AG04449 (cell line): ENCODE data around the gene SDK1.
A peak's percentile ranks its signal among the peaks of the same experiment; 100 is the strongest.

Source experiments
- CTCF ChIA-PET: fragments of 350-600 bp; formaldehyde crosslinking; extraction: SDS; loops from one replicate; lab custom pipeline; 2021; ENCODE audit warnings: antibody characterized with exemption; lab: Yijun Ruan, JAX
- POLR2A ChIA-PET: fragments of 400-600, 350-600 bp; formaldehyde crosslinking; extraction: SDS; loops from one replicate; lab custom pipeline; 2020; ENCODE audit warnings: antibody characterized with exemption, inconsistent platforms; lab: Yijun Ruan, JAX
- DNase-seq: peaks from one replicate; pipeline ENCODE4 v3.0.0-alpha.2; 2010; ENCODE audit warnings: low read depth, low spot score
- H3K4me3 ChIP-seq: 2 replicates; pipeline ENCODE4 v1.5.1; 2011; ENCODE audit warnings: low read depth, mild to moderate bottlenecking, control low read depth, low read length
- TF ChIP-seq, protein P1 (sequence below): IDR thresholded peaks from one replicate; pipeline ENCODE4 v1.5.1; 2011; ENCODE audit warnings: mild to moderate bottlenecking, moderate library complexity, low read length, control low read depth, inconsistent platforms; ENCODE audit not compliant: insufficient read depth; ENCODE audit errors: missing control alignments

SDK1 gene

DNA sequence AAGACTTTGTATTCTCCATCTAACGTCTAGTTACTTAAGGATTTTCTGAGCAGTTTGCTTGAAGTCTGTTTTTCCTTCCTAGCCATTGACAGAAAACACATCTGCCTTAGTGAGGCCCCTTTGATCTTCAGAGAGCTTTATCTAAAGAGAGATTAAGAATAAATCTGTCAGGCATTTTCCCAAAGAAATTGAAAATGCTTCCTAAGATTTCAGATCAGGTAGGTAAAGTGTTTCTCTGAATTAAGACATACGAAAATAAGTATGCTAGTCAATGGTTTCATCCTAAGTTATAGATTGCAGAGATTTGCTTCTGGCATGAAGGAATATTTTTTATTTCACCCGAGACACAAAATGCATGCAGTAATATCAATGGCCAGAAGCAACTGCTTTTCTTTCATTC lies 168.6 kb downstream of the SDK1 start:
- ChIA-PET CTCF (no interaction called here), POLR2A (no interaction called here)
- no peak for DNase-seq
- H3K4me3 ChIP-seq = no peak overlapping the region
- TF ChIP-seq, protein P1, sequence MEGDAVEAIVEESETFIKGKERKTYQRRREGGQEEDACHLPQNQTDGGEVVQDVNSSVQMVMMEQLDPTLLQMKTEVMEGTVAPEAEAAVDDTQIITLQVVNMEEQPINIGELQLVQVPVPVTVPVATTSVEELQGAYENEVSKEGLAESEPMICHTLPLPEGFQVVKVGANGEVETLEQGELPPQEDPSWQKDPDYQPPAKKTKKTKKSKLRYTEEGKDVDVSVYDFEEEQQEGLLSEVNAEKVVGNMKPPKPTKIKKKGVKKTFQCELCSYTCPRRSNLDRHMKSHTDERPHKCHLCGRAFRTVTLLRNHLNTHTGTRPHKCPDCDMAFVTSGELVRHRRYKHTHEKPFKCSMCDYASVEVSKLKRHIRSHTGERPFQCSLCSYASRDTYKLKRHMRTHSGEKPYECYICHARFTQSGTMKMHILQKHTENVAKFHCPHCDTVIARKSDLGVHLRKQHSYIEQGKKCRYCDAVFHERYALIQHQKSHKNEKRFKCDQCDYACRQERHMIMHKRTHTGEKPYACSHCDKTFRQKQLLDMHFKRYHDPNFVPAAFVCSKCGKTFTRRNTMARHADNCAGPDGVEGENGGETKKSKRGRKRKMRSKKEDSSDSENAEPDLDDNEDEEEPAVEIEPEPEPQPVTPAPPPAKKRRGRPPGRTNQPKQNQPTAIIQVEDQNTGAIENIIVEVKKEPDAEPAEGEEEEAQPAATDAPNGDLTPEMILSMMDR = no peak

DNA sequence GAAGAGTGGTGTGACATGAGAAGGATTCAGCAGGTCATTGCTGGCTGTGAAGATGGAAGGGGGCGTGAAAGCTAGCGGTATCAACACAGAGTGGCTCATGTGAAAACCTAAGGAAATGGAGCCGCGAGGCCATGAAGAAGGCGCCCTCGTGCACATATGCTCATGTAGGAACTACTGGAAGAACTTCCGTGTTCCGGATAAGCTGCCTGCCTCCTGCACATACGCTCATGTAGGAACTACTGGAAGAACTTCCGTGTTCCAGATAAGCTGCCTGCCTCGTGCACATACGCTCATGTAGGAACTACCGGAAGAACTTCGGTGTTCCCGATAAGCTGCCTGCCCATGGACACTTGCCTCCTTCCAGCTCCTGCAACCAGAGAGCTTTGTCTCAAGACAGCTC lies 179.1 kb downstream of the SDK1 start:
- TF ChIP-seq, protein P1 = no peak
- POLR2A ChIA-PET = no interaction called here
- CTCF ChIA-PET = interaction anchor here (1.2 kb wide), 1 partner anchor 13 kb away, joined by 3 read pairs; no protein-coding TSS in a partner anchor

DNA sequence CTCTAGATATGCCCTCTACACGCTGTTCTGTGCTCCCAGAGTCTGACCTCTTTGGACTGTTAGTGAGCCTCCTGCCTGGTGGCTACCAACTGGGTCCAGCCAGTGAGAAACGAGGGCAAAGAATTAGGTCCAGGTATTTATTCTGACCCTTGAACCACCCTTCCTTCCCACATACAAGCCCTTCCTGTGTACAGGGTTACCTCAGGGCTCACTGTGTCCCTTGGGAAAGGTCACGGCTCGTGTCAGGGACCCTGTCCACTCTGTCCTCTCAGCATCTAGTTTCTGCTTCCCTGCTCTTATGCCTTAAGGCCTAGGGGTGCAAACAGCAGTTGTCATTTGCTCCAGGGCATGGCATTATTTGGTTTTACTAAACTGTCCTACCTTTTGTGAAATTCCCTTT lies 180.4 kb downstream of the SDK1 start:
- TF ChIP-seq, protein P1 = no peak
- ChIA-PET POLR2A (no interaction called here), CTCF (no interaction called here)
- DNase-seq = no peak
- H3K4me3 ChIP-seq = no peak overlapping the region

More for the DNA sequence above, 179.1 kb downstream of the SDK1 start:
- H3K4me3 ChIP-seq = no peak overlapping the region
- DNase-seq = no peak

DNA sequence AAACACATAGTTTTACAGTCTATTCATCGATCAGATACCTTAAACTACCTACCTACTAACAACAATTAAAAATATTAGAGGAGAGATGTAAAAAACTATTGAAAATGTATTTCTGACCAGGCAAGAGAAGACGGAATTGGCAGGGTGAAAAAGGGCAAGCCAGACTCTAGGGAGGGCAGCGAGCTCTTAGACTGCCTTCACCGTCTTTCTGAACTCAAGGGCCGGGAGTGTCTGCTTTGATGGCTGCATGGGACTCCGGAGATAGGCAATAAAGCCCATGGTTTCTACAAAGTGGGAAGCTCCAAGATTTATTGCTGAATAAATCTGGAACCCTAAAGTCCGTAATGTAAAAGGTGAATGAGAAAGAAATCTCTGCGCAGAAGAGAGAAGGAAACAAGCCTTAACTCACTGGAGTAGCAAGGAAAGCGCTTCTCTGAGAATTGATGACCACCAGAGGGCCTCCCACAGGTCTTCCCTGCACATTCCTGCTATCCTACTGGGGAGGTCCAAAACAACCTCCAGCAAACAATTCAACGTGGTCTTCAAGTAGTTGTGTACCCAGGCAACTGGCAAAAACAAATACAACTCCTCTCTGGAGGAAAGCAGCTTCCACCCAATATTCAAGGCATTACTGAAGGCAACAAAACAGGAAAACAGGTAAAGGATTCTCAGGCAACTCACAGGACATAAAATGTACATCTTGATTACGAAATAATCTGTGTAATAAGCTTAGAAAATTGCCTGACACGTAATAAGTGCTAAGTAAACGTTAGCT lies 181.3 kb downstream of the SDK1 start:
- DNase-seq = no peak
- TF ChIP-seq, protein P1 = peak; percentile 44
- CTCF ChIA-PET = interaction anchor here (0.8 kb wide), 1 partner anchor 1148 kb away, joined by 4 read pairs; no protein-coding TSS in a partner anchor
- no peak overlapping the region for H3K4me3 ChIP-seq
- POLR2A ChIA-PET = no interaction called here

DNA sequence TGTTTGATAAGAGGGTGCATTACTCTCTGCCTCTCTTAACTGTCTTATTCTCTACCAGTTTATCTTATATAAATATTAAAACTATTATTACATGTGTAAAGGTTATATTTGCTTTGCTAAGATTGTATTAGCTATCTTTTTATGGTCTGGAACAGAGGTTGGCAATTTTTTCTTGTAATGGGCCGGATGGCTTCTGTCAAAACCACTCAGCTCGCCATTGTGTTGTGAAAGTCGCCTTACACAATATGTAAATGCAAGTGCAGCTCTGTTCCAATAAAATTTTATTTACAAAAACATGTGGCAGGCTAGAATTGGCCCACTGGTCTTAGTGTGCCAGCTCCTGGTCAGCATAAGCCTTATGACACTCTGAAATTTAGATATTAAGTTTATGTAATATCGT lies 185.8 kb downstream of the SDK1 start:
- no peak overlapping the region for H3K4me3 ChIP-seq
- DNase-seq = no peak
- TF ChIP-seq, protein P1 = no peak
- ChIA-PET CTCF (no interaction called here), POLR2A (no interaction called here)

DNA sequence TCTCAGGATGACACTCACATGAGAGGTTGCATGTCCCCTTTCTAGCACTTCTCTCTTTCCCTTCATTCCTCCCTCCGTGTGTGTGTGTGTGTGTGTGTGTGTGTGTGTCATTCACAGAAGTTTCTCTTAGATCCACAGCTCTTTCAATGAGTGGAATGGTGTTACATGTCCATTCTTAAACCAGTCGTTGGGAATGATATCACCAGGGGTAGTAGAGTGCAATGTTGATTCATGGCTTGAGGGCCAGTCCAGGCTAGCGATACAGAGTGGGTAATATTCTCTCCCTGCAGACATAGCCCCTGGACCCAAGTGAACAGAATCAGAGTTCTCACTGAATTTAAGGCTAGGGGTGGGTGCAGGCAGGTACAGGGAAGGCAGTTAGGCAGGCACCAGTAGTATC lies 187.8 kb downstream of the SDK1 start:
- H3K4me3 ChIP-seq = no peak overlapping the region
- TF ChIP-seq, protein P1 = no peak
- ChIA-PET CTCF (no interaction called here), POLR2A (no interaction called here)
- no peak for DNase-seq
